Suppressor macrophage (primary cell): Measurements from ENCODE around the gene MEGF10.
"Not testable (repeated sequence)": the region's sequence is repeated elsewhere in the genome, so short reads cannot be mapped to it uniquely, and the experiment has no call there.

Experiments used
- DNase-seq, 4 experiments: peaks; one replicate each; pipeline ENCODE4 v3.0.0-alpha.2; 2020 to 2022

Gene MEGF10

GRCh38 chr5:127298036-127298429 lies 7.4 kb downstream of the MEGF10 start:
- DNase-seq = no peak

- DNase-seq = no peak
Measured at GRCh38 chr5:127298656-127299055, 8.1 kb downstream of the MEGF10 start.

DNA sequence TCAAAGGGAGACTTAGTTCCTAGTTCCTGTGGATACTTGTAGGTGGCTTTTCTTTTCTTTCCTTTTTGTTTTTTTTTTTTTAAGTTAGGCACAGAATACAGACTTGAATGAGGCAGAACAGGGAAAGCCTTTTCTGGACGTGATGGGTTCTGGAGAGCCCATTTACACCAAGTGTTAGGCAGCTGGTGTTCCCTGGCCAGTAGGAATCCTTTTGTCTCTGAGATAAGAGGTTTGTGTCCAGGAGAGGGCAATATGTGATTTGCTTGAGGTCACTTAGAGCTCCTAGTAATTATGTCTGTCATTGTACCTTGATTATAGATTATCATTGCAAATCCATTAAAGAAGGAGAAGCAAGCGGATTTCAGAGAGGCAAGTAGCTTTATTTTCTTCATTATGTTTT lies 9.1 kb downstream of the MEGF10 start:
- no peak for DNase-seq

- no peak for DNase-seq
Measured at GRCh38 chr5:127302509-127302908, 11.9 kb downstream of the MEGF10 start.

GRCh38 chr5:127303404-127303803 lies 12.8 kb downstream of the MEGF10 start:
- no peak for DNase-seq

- no peak for DNase-seq
Measured at GRCh38 chr5:127305493-127305892, 14.9 kb downstream of the MEGF10 start.

DNA sequence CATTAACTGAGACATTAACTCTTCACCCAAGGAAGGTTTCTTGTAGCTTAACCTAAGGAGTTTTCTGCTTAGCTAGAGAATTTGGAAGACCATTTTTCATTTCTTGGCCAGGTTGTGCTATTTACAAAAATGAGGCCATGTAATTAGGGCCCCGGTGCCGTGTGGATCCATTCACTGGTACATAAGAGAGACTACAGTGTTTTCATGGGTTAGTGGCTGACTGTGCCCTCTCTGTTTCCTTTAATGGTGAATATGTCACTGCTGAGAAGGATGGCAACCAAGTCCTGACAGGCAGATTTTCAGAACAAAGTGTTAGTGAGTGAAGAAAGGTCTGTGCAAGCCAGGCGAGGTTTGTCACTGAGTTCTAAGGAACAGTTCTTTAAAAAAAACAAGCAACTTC lies 15.4 kb downstream of the MEGF10 start:
- no peak for DNase-seq

- no peak for DNase-seq
Measured at GRCh38 chr5:127306647-127307046, 16.1 kb downstream of the MEGF10 start.

GRCh38 chr5:127307868-127308267 lies 17.3 kb downstream of the MEGF10 start:
- no peak for DNase-seq

DNA sequence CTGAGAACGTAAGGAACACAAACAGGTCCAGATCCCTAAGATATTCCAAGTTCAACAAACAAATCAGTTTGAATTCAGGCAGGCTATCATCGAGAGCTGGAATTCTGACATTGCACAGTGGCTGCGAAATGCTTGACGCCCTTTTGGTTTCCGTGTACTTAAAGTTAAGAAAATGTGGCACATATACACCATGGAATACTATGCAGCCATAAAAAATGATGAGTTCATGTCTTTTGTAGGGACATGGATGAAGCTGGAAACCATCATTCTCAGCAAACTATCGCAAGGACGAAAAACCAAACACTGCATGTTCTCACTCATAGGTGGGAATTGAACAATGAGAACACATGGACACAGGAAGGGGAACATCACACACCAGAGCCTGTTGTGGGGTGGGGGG lies 17.7 kb downstream of the MEGF10 start:
- DNase-seq = not testable (repeated sequence)

DNA sequence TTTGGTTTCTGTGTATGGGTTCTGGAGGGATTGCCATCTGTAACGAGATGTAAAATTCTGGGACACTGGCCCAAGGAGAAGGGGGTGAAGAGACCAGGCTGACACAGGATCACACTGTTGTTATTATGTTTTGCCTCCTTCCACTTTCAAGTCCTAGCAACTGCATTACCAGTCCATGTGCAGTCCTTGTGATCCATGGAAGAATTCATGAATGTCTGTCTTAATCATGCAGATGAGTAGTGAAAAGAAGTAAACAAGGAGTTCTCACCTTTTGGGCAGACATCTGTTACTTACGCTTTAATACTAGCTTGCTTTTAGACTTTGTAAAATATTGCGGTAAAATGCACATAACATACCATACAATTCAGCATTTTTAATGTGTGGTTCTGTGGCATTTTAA lies 18.3 kb downstream of the MEGF10 start:
- DNase-seq = no peak

DNA sequence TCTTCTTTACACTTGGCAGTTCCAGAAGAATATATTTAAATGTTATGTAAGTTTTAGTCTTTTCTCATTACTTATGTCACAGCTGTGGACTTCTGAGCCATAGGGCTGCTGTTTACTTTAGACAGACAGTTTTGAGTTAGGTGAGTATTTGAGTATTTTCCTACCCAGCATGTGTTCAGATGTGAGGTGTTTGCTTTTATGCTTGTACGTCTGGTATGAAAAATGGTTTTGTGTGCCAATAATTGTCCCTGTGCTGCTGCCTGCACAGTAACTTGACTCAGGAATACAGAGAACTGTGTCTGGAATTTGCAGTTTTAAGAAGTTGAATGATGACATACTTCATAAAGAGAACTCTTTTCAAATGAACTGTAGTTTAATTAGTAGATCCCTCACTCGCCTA lies 20.8 kb downstream of the MEGF10 start:
- no peak for DNase-seq

GRCh38 chr5:127311781-127312525 lies 21.4 kb downstream of the MEGF10 start:
- no peak for DNase-seq

DNA sequence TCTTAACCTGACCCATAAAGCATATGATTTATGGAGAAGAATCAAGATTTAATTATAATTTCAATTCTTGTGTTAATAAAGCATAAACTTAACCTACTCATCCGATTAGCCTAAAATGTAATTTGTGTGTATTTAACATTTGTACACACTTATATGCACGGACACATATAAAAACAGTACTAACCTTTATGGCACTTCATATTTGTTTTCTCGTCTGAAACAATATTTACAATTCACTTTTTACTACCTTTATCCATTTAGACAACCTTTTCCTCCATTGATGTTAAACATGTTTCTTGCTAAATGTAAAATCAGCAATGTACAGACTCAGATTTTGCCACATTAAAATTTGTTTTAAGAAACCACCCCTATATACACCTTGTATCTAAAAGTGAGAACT lies 22.8 kb downstream of the MEGF10 start:
- no peak for DNase-seq

DNA sequence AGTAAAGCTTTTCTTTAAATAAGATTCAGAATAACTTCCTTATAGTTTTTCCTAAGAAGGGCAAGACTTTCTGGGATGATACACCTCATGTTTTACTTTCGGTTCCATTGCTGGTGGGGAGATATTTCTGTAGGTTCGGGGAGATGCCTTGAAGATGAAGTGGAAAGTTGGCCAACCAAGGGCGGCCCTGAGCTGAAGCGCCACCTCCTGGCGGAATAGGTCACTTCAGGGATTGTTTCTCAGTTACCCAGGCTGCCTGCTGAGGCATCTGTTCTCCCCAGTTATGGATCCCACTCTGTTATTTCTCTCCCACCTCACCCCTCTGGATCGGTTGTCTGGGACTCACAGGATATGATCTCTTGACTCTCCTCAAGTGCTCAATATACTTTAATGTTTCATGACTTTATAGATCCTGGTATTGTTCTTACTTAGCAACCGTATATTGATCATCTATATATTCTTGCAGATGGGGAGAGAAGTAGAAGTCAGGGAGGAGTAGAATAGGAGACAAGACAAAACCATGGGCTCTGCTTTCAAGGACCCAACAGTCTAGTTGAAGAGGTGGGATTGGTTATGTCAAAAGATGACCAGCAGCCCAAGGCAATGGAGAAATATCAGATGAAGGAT lies 23.4 kb downstream of the MEGF10 start:
- DNase-seq = peak; percentile 62 to 85 (median 76)

DNA sequence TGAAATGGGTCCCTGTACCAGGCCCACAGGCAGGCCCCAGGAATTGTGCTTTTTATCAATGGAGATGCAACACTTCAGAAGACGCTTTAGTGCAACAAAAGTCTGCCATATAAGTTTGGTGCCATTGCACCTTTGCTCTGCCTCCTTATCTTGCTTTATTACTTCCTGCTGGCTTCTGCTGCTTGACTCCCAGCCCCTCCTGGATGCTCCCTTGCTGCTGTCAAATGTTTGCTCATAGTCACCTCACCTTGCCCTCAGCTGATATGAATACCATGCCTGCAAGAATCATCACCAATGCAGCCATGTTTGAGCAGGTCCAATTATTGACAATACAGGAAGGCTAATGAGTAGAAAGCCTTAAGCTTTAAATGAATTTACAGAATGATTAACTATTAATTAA lies 25.4 kb downstream of the MEGF10 start:
- DNase-seq = no peak

DNA sequence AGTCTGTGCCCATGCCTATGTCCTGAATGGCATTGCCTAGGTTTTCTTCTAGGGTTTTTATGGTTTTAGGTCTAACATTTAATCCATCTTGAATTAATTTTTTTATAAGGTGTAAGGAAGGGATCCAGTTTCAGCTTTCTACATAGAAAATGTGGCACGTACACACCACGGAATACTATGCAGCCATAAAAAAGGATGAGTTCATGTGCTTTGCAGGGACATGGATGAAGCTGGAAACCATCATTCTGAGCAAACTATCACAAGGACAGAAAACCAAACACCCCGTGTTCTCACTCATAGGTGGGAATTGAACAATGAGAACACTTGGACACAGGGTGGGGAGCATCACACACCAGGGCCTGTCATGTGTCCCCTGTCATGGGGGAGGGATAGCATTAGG lies 26.8 kb downstream of the MEGF10 start:
- DNase-seq = not testable (repeated sequence)

GRCh38 chr5:127320032-127320965 lies 29.7 kb downstream of the MEGF10 start:
- DNase-seq = peak in 3 of 4 experiments; percentile 5 to 17 (median 7)

- no peak for DNase-seq
Measured at GRCh38 chr5:127321465-127321864, 30.9 kb downstream of the MEGF10 start.

GRCh38 chr5:127322403-127322802 lies 31.8 kb downstream of the MEGF10 start:
- no peak for DNase-seq

GRCh38 chr5:127324756-127325155 lies 34.2 kb downstream of the MEGF10 start:
- no peak for DNase-seq

DNA sequence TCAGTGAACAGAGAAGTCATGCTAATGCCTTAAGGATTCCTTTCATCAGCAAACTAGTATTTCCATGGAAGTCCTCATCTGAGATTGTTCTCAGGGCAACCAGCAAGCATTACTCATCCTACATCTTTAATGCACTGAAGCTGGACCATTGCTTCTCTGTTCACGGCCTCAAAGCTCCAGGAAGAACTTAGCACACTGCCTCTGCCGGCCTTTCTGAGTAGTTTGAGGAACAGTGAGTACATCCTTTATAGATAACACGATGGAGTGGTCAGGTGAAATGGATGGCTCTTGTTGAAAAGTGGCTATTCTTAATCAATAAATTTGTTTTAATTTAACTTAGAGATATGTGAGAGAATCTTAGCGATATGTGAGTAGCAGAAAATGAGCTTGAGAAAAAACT lies 35.8 kb downstream of the MEGF10 start:
- DNase-seq = no peak
